T-helper 1 cell (primary cell): Measurements from ENCODE around the gene ADRA2B.

Source experiments
- DNase-seq, 5 donors: peaks; one replicate each; pipeline ENCODE4 v3.0.0-alpha.2; 2012 to 2020

ADRA2B gene

DNA sequence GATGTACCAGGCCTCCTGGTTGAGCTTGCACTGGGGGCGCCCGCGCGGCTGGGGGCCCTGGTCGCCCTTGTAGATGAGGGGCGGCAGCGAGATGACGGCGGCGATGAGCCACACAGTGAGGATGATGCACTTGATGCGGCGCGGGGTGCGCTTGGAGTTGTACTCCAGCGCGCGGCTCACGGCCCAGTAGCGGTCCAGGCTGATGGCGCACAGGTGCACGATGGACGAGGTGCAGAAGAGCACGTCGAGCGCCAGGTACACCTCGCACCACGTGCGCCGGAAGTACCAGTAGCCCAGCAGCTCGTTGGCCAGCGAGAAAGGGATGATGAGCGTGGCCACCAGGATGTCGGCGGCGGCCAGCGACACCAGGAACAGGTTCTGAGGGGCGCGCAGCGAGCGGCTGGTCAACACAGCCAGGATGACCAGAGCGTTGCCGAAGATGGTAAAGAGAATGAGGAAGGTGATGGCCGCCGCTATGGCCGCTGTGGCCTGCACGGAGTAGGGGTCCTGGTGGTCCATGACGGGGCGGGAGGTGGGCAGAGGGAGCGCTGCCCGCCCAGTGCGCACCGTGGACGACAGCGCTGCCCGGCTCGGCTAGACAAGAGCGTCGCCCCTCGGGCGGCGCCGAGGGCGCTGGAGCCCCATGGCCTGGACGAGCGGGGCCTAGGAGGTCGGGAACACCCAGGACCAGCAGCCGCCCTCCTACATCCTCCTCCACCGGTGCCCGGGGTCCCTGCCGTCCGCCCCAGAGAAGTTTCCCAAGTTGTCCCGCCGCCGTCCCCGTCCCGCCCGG lies 544 bp downstream of the ADRA2B start:
- DNase-seq: peak in 1 of 5 donors; percentile 8

GRCh38 chr2:96114903-96115581 lies 1.3 kb downstream of the ADRA2B start:
- no peak for DNase-seq

- DNase-seq: peak in 1 of 5 donors; percentile 7
Observed at GRCh38 chr2:96114546-96114902, 1.8 kb downstream of the ADRA2B start.

DNA sequence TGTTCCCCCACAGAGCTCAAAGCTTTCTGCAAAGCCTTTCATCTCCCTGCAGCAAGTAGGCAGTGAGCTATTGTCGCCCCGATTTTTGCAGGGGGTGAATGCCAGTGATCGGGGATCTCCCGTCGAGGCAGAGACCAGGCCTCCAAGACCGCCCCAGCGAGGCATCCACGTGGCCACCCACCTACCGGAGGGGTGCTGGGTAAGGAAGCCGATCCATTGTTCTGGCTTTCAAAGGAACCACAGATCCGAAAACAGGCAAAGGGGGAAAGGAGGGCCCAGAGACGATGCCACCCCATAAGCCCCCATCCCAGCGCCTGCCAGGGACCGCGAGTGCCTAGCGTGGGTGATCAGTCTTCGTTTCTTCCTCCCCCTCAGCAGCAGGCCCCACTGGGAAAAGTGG lies 2.4 kb downstream of the ADRA2B start:
- no peak for DNase-seq

DNA sequence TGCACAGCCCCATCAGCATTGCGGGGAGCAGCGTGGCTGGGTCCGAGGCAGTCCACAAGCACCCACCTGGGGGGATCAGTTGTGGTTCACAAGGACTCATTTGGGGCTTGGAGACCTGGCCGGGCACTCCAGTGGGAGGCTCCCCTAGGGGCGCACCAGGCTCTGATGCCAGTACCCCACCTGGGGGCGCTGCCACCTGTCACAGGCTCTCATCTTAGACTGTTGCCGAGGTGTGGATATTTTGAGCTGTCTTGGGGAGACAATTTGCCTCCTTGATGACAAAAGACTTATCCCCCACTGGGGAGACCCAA lies 3.0 kb downstream of the ADRA2B start:
- peak in 1 of 5 donors; percentile 9 for DNase-seq

DNA sequence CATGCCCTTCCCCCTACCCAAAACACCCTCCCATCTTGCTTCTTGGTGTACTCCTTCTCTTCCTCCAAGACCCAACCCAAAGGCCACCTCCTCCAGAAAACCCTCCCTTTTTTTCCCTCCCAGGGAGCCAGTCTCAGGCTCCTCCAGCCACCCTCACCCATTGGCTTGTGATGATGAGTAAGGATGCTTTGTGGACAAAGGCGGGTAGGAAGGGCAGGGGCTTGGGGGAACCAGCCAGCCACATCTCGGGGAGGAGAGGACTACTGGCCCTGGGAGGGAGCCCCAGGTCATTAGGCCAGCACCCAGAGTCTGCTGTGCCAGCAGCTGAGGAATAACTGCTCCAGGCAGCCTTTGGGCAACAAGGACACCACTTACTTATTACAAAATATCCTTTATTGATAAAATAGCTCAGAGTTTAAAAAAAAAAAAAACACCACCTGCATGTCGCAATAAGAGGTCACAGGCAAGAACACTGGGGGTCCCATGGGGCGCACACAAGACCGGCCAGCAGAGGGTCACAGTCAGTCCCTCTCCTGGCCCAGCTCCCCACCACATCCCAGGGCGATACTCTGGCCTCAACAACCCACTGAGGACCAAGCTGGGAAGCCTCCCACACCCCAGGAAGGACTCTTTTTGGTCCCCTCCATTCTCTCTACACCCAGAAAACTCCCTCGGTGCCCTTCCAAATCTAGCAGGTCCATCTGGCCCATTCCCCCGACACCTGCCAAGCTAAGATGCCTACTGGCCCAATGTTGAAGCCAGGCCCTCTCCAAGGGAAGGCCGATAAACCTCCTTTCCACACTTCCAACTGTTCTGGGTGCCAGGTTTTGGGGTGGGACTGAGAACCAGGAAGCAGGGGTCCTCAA lies 3.6 kb downstream of the ADRA2B start:
- peak in 1 of 5 donors; percentile 5 for DNase-seq

DNA sequence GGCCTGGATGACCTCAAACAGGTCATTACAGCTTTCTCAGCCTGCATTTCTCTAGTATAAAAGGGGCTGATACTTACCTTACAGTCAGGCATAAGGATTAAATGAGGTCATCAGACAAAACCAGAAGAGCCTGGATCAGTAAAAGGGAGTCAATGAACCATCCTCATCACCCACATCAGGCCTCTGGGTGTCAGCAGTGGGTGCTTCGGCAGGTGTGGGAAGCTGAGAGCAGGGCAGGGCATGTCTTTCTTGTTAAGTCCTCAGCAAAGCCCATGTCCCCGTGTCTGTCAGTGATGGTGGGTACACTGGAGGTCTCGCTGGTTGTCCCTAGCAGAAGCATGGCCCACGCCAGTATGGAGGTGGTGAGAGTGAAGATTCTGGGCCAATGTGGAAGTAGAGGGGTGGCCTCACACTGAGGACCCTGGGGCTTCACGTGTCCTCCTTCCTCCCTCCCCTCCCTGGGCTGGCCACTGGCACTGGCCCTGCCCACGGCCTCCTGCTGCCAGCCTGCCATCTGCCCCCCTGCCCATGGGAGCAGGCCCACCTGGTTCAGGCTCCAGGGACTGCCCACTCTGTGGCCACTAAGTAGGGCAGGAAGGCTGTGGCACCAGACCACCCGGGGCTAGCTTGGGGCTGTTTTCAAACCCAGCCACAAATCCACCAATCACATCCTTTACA lies 4.4 kb downstream of the ADRA2B start:
- no peak for DNase-seq

DNA sequence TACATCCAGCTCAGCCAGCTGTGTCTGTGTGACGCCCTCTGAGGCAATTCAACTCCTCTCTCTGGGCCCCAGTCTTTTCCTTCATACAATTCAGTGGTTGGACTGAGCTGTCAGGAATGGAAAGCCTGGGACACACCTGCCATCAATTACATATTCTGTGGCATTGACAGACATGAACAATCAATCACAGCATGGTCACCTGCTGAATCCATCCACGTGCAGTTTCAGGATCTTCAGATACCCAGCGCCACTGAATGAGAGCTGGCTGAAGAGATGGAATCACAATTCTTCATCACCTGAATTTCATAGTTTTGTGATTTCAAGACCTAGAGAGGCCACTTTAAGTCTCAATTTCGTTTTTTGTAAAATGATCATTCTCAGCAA lies 5.1 kb downstream of the ADRA2B start:
- DNase-seq: no peak

DNA sequence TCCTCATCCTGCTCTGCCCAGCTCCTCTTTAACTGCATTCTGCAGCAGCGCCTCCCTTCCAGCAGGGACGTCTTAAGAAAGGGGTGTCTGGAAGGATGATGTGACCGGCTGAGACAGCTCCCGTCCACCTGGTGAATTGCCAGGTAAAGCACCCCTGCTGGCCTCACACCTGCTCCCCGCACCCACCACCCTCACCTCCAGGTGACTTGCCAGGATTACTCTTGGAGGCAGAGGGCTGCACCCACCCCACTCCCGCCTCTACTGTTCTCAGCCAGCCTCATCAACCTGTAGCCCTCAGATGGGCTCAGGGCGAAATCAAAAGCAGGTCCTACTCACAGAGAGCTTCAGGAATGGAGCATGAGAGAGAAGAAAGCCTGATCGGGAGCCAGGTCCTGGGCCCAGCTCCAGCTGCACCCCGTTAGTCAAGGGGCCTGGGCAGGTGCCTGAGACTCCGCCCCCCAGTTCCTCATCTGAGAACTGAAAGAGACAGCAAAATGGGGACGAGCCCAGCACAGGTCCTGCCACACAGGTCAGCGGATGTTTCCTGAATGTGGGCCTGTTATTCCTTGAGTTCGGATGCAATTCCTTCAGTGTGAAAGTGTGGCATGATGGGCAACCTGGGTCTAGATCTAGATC lies 5.6 kb downstream of the ADRA2B start:
- DNase-seq: no peak

- DNase-seq: no peak
Observed at GRCh38 chr2:96109931-96110511, 6.3 kb downstream of the ADRA2B start.

GRCh38 chr2:96109361-96109680 lies 7.0 kb downstream of the ADRA2B start:
- no peak for DNase-seq

DNA sequence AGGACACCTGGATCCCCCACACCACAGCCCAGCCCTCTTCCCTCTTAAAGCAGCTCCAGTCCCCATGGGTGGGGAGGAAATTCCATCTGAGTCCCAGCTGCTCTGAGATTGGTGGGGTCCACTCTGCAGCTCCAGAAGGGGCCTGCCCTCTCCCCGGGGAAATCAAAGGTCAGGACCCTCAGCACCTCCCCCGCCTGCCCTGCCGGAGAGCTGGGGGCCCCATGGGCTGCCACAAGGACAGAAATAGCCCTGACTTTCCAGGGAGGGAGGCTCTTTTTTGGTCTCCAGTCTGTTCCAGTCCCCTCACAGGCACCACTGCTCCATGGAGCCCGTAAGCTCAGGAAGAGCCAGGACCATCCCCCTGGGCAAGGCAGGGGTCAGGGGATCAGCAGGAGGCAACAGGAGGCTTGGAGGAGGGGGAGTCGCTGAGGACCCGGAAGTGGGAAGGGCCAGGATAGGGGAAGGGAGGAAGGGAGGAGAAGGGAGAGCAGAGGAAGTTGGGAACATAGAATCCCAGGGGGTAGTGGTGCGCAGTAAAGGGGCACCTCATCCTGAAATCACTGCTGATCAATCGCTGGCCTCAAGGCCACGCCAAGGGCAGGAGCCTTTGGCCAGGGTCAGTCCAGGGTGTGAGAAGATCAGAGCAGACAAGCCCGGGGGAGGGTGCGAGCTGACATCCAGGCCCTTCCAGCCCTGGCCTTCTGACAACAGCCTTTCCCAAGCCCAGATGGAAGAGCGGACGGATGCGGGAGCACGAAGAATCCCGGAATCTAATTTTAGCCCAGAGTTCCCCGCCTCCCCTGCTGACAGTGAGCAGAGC lies 7.6 kb downstream of the ADRA2B start:
- no peak for DNase-seq

GRCh38 chr2:96108151-96108540 lies 8.2 kb downstream of the ADRA2B start:
- DNase-seq: no peak

GRCh38 chr2:96107708-96108065 lies 8.7 kb downstream of the ADRA2B start:
- no peak for DNase-seq

DNA sequence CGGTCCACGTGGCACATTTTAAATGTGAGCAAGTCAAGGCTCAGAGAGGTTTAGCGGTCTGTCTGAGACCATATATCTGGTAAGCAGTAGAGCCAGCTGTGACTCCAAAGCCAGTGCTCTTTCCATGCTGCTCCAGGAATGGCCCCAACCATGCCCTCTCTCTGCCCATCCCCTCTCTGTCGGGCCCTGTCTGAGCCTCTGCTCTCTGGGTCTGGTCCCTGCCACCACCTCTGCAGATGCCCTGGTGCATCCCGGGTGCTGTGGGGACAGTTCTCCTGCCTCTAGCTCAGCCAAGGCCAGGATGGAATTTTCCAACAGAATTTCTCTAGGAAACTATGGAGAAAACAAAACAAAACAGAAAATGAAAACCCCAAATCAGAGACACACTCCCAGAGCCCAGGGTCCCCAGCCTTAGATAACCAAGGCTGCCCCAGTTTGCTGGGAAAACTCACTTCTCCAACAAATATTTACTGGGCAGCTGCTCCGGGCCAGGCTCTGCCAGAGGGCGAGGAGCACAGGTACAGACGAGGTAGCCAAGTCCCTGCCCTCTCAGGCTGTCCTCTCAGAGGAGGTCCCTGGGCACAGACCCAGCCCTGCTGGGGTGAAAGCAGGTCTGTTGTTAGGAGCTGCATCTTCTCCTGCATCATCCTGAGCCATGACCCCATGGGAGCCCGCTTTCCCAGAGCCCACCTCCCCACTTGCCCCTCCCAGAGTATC lies 9.2 kb downstream of the ADRA2B start:
- DNase-seq: no peak

DNA sequence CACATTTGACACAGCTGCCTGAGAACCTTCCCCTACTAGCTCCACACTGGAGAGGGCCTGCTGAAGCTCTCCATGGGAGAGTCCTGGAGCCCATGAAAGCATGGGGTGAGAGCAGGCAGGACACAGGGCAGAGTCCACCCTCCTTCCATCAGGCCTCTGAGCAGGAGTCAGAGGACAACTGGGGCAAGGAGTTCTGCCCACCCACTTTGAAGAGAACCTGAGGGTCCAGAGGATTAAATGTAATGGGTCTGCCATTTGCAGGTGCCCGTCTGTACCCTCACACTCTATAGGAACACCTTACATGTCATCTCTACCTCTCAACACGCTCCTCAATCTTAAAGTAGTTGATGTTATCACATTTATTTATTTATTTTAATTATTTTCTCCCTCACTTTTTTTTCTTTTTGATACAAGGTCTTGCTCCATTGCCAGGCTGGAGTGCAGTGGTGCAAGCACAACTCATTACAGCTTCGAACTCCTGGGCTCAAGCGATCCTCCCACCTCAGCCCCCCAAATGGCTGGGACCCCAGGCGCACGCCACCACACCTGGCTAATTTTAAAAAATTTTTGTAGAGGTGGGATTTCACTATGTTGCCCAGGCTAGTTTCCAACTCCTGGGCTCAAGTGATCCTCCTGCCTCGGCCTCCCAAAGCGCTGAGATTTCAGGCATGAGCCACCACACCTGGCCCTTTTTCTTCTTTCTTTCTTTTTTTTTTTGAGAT lies 10.2 kb downstream of the ADRA2B start:
- DNase-seq: no peak

- no peak for DNase-seq
Observed at GRCh38 chr2:96105152-96105915, 11.0 kb downstream of the ADRA2B start.

GRCh38 chr2:96104487-96104861 lies 11.9 kb downstream of the ADRA2B start:
- DNase-seq: no peak

DNA sequence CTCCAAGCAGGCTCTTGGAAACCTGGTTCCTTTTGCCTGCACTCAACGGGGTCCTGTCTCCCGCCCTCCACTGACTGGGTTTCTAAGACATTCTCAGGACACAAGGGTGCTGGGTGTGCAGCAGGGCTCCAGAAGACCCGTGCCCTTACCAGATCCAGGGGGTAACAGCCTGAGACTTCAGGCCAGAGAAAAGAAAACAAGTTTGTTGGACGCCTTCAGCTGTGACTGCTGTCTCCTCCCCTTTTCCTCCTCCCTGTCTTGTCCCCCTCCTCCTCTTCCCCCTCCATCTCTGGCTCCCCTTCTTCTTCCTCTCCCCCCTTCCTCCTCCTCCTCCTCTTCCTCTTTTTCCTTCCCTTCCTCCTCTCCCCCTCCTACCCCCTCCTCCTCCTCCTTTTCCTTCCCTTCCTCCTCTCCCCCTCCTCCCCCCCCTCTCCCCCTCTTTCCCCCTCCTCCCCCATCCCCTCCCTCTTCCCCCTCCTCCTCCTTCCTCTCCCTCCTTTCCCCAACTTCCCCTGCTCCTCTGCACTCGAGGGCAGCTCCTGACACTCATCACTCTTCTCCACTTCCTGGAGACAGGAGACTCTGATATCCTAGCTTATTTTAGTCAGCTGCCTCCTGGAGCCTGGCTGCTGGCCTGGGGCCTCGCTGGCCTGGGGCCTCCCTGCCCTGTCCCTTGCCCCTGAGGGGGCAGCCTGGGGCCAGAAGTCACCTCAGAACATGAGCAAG lies 12.4 kb downstream of the ADRA2B start:
- DNase-seq: no peak
